ENCODE data around the gene BCO1.

Gene BCO1

DNA sequence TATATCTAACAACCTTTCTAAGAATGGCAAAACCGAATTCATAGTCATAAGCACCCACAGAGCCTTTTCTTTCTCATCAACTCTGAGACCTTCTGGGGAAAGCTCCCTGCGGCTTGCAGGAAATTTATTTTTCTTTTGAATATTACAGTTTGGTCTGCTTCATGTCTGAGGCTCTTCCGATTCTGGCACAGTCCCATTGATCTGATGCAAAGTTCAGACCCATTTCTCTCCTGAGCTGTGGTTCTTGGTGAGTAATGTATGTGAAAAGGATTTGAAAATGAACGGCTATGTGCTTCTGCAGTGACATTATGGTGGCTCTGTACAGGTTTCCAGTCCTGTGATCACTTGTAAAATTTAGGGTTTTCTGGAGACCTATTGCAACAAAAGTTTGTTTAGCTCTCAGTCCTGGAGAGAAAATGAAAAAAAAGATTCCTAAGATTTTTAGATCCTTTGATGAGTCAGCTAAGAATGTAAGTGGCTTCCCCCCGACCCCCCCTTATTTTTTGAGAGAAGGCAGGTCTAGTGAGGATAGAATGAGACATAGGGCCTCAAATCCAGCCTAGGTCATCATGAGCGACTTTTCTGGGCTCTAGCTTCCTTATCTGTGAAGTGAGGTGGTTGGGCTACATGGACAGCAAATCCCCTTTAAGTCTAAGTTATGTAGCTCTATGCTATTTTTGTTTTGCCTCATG lies 80.9 kb downstream of the BCO1 start:
- no peak for DNase-seq

DNA sequence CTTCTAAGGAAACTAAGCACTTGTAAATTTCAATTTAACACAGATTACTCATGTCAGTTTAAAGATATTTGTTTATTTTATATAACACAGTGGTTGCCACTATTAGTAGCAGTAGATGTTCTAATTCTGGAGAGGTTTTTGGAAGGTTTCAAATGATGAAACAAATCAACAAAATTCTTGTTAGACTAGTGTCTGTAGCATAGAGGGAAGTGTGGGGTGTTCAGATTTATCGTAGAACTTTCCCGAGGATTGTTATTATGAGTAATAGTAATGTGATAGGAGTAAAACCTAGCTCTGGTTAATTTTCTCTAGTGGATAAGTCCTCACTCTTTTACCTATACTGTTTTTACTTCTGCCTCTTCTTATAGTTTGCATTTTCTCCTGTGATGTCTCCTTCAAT lies 82.5 kb downstream of the BCO1 start:
- no peak for DNase-seq

DNA sequence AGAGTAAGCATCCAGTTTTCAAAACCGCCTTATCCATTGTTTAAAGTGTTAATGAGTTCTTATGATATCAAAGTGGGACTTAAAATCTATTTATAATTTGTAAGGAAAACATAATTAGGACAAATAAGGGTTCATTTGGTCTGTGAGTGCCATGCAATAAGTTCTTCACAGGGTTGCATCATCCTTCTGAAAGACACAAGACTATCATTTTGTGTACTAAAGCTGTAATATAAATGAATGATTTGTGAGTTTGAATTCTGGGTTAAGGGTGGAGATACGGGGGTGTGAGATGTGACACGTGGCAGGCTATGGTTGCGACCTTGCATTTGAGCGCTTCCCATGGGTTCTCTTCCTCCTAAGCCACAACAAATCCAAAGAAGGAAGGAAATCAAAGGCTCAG lies 83.0 kb downstream of the BCO1 start:
- DNase-seq = no peak

DNA sequence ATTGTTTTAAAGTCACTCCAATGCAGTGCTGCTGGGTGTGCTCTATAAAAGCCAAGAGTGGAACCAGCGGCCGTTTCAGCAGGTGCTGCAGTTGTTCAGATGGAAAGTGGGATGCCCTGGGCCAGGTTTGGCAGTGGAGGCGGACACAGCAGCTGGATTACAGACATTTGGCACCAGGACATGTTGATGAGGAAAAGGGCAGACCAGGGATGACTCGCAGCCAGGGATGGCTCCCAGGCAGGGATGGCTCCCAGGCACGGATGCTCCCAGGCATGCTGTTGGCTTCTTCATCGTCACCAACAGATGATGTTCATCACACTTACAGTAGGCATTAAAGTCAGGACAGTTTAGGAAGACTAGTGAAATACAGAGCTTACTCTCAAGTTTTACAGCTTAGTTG lies 86.3 kb downstream of the BCO1 start:
- DNase-seq = no peak

DNA sequence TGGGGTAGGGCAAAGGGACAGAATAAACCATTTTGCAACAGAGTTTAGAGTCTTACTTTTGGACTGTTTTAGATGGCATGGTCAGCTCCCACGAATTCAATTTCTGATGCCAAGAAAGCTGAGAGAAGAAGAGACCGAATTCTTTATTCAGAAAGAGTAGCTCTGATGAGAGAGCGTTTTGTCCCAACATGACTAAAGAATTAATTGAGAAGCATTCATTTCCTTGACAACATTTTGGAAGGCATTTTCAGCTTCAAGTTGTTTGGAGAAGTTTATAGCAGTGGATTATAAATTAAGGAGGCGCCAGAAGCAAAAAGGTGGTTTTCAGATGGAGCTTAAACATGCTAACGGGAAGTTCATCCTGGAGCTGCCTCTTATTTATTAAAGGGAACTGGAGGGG lies 88.5 kb downstream of the BCO1 start:
- no peak for DNase-seq

DNA sequence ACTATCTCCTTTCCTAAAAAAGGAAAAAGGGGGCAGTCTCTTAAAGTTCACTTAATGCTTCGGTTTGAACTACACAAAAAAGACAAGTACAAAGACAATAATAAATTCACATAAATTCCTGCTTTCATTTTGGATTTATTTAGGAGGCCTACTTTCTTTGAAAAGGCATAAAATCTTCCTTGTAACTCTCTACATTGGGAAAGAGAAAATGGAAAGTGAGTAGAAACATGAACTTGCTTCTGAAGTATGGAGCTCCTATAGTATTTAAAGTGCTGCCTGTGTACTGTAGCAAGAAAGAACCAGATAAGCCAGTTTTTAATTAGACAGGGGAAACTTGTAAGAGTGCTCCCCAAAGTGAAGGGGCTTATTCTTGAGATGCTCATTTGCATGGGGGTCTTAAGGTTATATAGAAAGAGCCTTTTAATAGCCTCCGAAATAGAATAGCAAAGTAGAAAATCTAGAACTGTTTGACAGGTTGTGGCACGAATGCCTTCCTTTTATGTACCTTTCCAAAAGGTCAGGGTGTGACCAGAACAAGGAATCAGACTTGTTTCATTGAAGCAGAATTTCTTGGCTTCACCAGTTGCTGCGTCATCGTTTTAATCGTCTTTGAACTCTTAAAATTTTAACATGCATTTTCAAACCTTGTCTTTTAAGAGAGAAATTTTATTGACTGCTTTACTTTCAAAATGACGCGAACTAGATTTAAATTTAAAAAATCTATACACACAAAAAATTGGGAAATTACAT lies 89.1 kb downstream of the BCO1 start:
- DNase-seq = no peak

DNA sequence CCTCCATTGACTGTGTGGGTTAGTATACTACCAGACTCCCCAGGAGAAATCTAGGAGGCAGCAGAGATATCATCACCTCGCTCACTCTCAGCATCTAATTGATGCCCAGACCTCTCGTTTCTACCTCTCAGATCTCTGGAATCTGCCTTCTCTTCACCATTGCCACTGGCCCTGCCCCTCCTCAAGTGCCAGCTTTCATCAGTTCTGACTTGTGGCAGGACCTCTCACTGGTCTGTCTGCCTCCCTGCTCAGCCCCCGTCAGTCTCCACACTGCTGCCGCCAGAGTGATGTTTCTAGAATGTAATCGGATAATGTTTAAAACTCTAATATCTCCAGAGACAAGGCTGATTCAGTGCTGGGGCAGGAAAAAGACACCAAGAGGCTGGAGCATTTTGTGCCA lies 91.5 kb downstream of the BCO1 start:
- DNase-seq = no peak

DNA sequence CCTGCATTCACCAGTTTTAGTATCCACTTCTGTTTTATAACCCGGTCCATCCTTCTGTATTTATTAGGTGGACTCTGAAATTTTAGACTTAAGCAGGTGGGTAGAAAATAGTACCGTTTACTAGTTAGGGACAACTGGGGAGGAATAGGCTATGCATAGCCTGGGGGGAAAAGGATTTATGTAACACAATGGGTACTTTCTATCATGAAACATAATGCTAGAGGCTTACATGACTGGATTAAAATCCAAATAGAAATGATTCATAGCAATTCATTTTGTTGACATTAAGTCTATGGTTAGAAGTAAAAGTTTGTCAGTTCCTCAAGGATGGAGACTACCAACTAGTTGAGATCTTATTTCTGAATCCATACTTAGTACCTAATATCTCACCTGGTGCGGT lies 94.9 kb downstream of the BCO1 start:
- DNase-seq = no peak

DNA sequence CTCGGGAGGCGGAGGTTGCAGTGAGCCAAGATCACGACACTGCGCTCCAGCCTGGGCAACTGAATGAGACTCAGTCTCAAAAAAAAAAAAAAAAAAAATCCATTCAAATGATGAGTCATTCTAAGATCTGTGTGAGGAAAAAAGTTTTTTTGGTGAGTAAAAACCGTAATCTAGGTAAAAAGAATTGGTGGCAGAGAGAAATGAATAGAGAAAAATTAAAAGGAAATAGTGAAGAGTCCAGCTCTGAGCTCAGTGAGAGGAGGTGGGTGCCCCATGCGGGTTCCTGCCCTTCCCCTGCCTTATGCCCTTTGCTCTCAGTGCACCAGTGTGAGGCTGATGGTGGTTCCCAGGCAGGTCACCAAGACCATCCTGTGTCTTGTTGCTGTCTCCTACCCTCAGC lies 97.2 kb downstream of the BCO1 start:
- DNase-seq = no peak

DNA sequence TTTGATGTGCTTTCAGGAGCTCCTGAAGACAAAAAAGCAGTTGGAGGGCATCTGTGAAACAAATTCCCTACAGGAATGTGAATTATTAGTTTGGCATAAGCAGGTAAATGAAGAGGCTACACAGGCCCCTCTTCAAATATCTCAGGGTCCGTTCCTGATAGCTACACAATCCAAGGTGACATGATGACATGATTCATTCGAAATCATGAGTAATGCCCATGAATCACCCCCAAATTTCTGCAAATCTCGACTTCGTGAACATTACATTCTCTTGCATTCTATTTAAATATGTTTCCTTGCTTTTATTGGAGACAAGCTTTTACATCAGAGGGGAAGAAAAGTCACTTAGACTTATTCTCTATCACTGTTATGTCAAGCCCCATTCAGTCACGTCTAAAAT lies 98.6 kb downstream of the BCO1 start:
- DNase-seq = no peak
